ENCODE measurements around the gene ANKRD39. TPM values are rescaled to one million over a fixed set of nuclear protein-coding genes. Genes with fewer than 3 reads are reported as not detected.

The ANKRD39 gene
- total and polyA plus RNA-seq, 2 donors (not counting 1 experiment from before 2014, with no cell fraction given), result 14.8 to 19.3 TPM

GRCh38 chr2:96828874-96829273 is 28.9 kb downstream of the ANKRD39 start:
- Mint-ChIP-seq H3K27me3 (no peaks in the 10 kb centered on the region), H3K4me3 (no peak overlapping the region), H3K27ac (no peak overlapping the region), H3K4me1 (peaks cover 10% of the 10 kb centered on the region), H3K9me3 (ENCODE audit: insufficient read depth) (no peaks in the 10 kb centered on the region)
- no peak for ATAC-seq (ENCODE audit: low read depth)
- peaks cover 25% of the 10 kb centered on the region for H4K20me1 ChIP-seq (ENCODE audit: control insufficient read depth, insufficient read depth, low read length, poor library complexity, severe bottlenecking)
- no peak overlapping the region for H3K4me3 ChIP-seq (ENCODE audit: control extremely low read depth in 1 of 5, extremely low read depth in 1 of 5, insufficient read depth in 1 of 5, low read depth in 2 of 5, low read length in 4 of 5)
- H3K79me2 ChIP-seq (ENCODE audit: control insufficient read depth, insufficient read depth, low read length), result no peaks in the 10 kb centered on the region
- no peak for DNase-seq
- H2AFZ ChIP-seq (ENCODE audit: insufficient read depth, low read depth, low read length, poor library complexity, severe bottlenecking), result no peak overlapping the region
- H3K9ac ChIP-seq (ENCODE audit: low read length), result no peak overlapping the region
- ChIA-PET CTCF (interaction anchor here (0.7 kb wide), 1 partner anchor 126 kb away, joined by 3 read pairs; no protein-coding TSS in a partner anchor), POLR2A (interaction anchor here (0.7 kb wide), 1 partner anchor 10 kb away, joined by 4 read pairs; no protein-coding TSS in a partner anchor)
- TF ChIP-seq CTCF (IDR thresholded peaks at IDR 0.05) (no peak), EZH2 (IDR thresholded peaks at IDR 0.05; ENCODE audit: borderline replicate concordance, insufficient read depth, low read depth, low read length, poor library complexity, severe bottlenecking) (no peak)
- H3K4me1 ChIP-seq (ENCODE audit: control insufficient read depth in 2 of 2, insufficient read depth in 2 of 2, low read length in 2 of 2), result peaks cover 0 to 5% of the 10 kb centered on the region in 2 donors
- no peak overlapping the region for H3K4me2 ChIP-seq (replicated peaks; ENCODE audit: low read depth, low read length, poor library complexity, severe bottlenecking)
- no peak overlapping the region for H3K27ac ChIP-seq (ENCODE audit: low read length in 2 of 2)
- H3K36me3 ChIP-seq (replicated peaks in 1 of 2; ENCODE audit: control extremely low read depth in 1 of 2, control insufficient read depth in 1 of 2, extremely low read depth in 1 of 2, insufficient read depth in 2 of 2, low read length in 1 of 2), result peaks cover 0 to 90% of the 10 kb centered on the region in 2 experiments
- no peaks in the 10 kb centered on the region for H3K9me3 ChIP-seq (ENCODE audit: control extremely low read depth in 1 of 3, control insufficient read depth in 2 of 3, insufficient read depth in 1 of 3, low read length in 2 of 3)
- H3K27me3 ChIP-seq (replicated peaks in 1 of 4; ENCODE audit: control extremely low read depth in 1 of 4, control insufficient read depth in 3 of 4, insufficient read depth in 4 of 4, low read length in 3 of 4), result no peaks in the 10 kb centered on the region
- WGBS (ENCODE audit: insufficient coverage), result 97% methylated on average over 9 of the region's 13 CpGs
- intact Hi-C loops (cut with micrococcal nuclease), result no loop called here

GRCh38 chr2:96828436-96828835 is 29.4 kb downstream of the ANKRD39 start:
- Histone ChIP-seq H2AFZ (ENCODE audit: insufficient read depth, low read depth, low read length, poor library complexity, severe bottlenecking) (no peak overlapping the region), H3K4me3 (ENCODE audit: control extremely low read depth in 1 of 5, extremely low read depth in 1 of 5, insufficient read depth in 1 of 5, low read depth in 2 of 5, low read length in 4 of 5) (no peak overlapping the region), H3K27ac (ENCODE audit: low read length in 2 of 2) (no peak overlapping the region), H3K4me2 (replicated peaks; ENCODE audit: low read depth, low read length, poor library complexity, severe bottlenecking) (no peak overlapping the region), H4K20me1 (ENCODE audit: control insufficient read depth, insufficient read depth, low read length, poor library complexity, severe bottlenecking) (peaks cover 29% of the 10 kb centered on the region), H3K9ac (ENCODE audit: low read length) (no peak overlapping the region), H3K9me3 (ENCODE audit: control extremely low read depth in 1 of 3, control insufficient read depth in 2 of 3, insufficient read depth in 1 of 3, low read length in 2 of 3) (no peaks in the 10 kb centered on the region), H3K4me1 (ENCODE audit: control insufficient read depth in 2 of 2, insufficient read depth in 2 of 2, low read length in 2 of 2) (peaks cover 0 to 3% of the 10 kb centered on the region in 2 donors), H3K27me3 (replicated peaks in 1 of 4; ENCODE audit: control extremely low read depth in 1 of 4, control insufficient read depth in 3 of 4, insufficient read depth in 4 of 4, low read length in 3 of 4) (no peaks in the 10 kb centered on the region), H3K79me2 (ENCODE audit: control insufficient read depth, insufficient read depth, low read length) (peaks cover 3% of the 10 kb centered on the region), H3K36me3 (replicated peaks in 1 of 2; ENCODE audit: control extremely low read depth in 1 of 2, control insufficient read depth in 1 of 2, extremely low read depth in 1 of 2, insufficient read depth in 2 of 2, low read length in 1 of 2) (peaks cover 0 to 91% of the 10 kb centered on the region in 2 experiments)
- Mint-ChIP-seq H3K27ac (no peak overlapping the region), H3K9me3 (ENCODE audit: insufficient read depth) (no peaks in the 10 kb centered on the region), H3K4me3 (no peak overlapping the region), H3K4me1 (peaks cover 7% of the 10 kb centered on the region), H3K27me3 (no peaks in the 10 kb centered on the region)
- ChIA-PET CTCF (no interaction called here), POLR2A (no interaction called here)
- no peak for ATAC-seq (ENCODE audit: low read depth)
- TF ChIP-seq EZH2 (IDR thresholded peaks at IDR 0.05; ENCODE audit: borderline replicate concordance, insufficient read depth, low read depth, low read length, poor library complexity, severe bottlenecking) (no peak), CTCF (IDR thresholded peaks at IDR 0.05) (no peak)
- DNase-seq, result no peak
- WGBS (ENCODE audit: insufficient coverage), result 97% methylated on average over 14 of the region's 14 CpGs
- intact Hi-C loops (cut with micrococcal nuclease), result no loop called here

Measured in B cell (primary cell).